ENCODE measurements around the gene CD226.
A peak's percentile ranks its signal among the peaks of the same experiment; 100 is the strongest.

Gene CD226

DNA sequence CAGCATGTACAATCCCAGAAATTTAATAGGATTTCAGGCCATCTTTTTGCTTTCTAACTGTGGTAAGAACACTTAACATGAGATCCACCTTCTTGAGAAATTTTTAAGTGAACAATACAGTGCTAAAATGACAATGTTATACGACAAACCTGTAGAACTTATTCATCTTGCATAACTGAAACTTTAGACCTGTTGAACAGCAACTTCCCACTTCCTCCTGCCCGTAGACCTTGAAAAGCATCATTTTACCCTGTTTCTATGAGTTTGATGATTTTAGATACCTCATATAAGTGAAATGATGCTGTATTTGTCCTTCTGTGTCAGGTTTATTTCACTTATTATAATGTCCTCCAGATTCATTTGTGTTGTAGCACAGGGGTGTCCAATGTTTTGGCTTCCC is 128.2 kb downstream of the CD226 start:
- Histone ChIP-seq H2BK12ac (ENCODE audit: low read length in 2 of 2) (no peak overlapping the region), H2AK5ac (ENCODE audit: low read length, severe bottlenecking) (no peak overlapping the region), H3K79me1 (replicated peaks; ENCODE audit: low read length, poor library complexity, severe bottlenecking) (no peaks in the 10 kb centered on the region), H3K9me3 (ENCODE audit: control insufficient read depth, low read length) (no peaks in the 10 kb centered on the region), H2BK120ac (ENCODE audit: low read depth, low read length) (no peak overlapping the region), H4K8ac (ENCODE audit: low read length) (no peak overlapping the region), H3K27ac (ENCODE audit: low read length, poor library complexity, severe bottlenecking) (no peak overlapping the region), H3K36me3 (ENCODE audit: control insufficient read depth in 1 of 2, insufficient read depth in 2 of 2, low read depth in 1 of 2, low read length in 2 of 2) (no peaks in the 10 kb centered on the region), H3K23ac (ENCODE audit: low read length in 2 of 2) (no peak overlapping the region), H2BK5ac (ENCODE audit: low read depth, low read length, poor library complexity, severe bottlenecking) (no peak overlapping the region), H4K91ac (ENCODE audit: low read length) (no peak overlapping the region), H3K4me1 (ENCODE audit: control insufficient read depth, insufficient read depth, low read depth, low read length) (no peaks in the 10 kb centered on the region), H3K9ac (ENCODE audit: low read length) (no peak overlapping the region), H3K14ac (ENCODE audit: low read length in 2 of 2) (no peak overlapping the region), H3K27me3 (ENCODE audit: control insufficient read depth in 1 of 2, insufficient read depth in 1 of 2, low read length in 2 of 2) (no peaks in the 10 kb centered on the region), H3K4ac (ENCODE audit: low read depth in 1 of 2, low read length in 2 of 2) (no peak overlapping the region), H2BK15ac (ENCODE audit: low read depth, poor library complexity, severe bottlenecking) (no peak overlapping the region), H2AFZ (ENCODE audit: low read depth, low read length) (no peak overlapping the region), H3K18ac (ENCODE audit: low read depth in 1 of 2, low read length in 2 of 2) (no peak overlapping the region), H3K4me3 (ENCODE audit: insufficient read depth in 1 of 2, low read depth in 1 of 2, low read length in 2 of 2) (no peak overlapping the region), H3K4me2 (ENCODE audit: low read length, poor library complexity, severe bottlenecking) (no peak overlapping the region)
- no peak for DNase-seq
- WGBS = 57% methylated on average over 1 of the region's 2 CpGs

DNA sequence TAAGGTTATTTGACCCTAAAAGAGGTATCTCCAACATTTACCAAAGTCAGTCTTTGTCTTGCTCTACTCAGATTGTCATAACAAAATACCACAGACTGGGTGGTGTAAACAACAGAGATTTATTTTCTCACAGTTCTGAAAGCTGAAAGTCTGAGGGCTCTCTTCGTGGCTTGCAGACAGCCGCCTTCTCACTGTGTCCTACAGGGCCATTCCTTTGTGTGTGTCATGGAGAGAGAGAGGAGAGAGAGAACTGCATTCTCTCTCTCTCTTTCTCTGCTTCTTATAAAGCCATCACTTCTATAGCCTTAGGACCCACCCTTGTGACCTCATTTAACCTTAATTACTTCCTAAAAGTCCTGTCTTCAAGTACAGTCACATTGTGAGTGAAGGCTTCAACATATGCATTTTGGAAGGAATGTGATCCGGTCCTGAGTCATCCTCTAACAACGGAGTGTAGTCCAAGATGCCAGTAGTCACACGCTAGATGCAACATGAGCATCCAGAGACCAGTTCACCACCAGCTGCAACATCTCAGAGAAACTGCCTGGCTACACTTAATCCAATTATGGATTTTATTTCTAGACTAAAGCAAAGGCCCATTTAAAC is 130.2 kb downstream of the CD226 start:
- Histone ChIP-seq H3K27me3 (ENCODE audit: control insufficient read depth in 1 of 2, insufficient read depth in 1 of 2, low read length in 2 of 2) (no peaks in the 10 kb centered on the region), H3K9ac (ENCODE audit: low read length) (no peak overlapping the region), H2BK15ac (ENCODE audit: low read depth, poor library complexity, severe bottlenecking) (no peak overlapping the region), H2BK5ac (ENCODE audit: low read depth, low read length, poor library complexity, severe bottlenecking) (no peak overlapping the region), H3K23ac (ENCODE audit: low read length in 2 of 2) (no peak overlapping the region), H4K8ac (ENCODE audit: low read length) (no peak overlapping the region), H3K14ac (ENCODE audit: low read length in 2 of 2) (no peak overlapping the region), H2BK12ac (ENCODE audit: low read length in 2 of 2) (no peak overlapping the region), H3K4me1 (ENCODE audit: control insufficient read depth, insufficient read depth, low read depth, low read length) (no peaks in the 10 kb centered on the region), H3K4me3 (ENCODE audit: insufficient read depth in 1 of 2, low read depth in 1 of 2, low read length in 2 of 2) (no peak overlapping the region), H3K18ac (ENCODE audit: low read depth in 1 of 2, low read length in 2 of 2) (no peak overlapping the region), H4K91ac (ENCODE audit: low read length) (no peak overlapping the region), H3K4ac (ENCODE audit: low read depth in 1 of 2, low read length in 2 of 2) (no peak overlapping the region), H2AK5ac (ENCODE audit: low read length, severe bottlenecking) (no peak overlapping the region), H3K79me1 (replicated peaks; ENCODE audit: low read length, poor library complexity, severe bottlenecking) (no peaks in the 10 kb centered on the region), H2BK120ac (ENCODE audit: low read depth, low read length) (no peak overlapping the region), H3K9me3 (ENCODE audit: control insufficient read depth, low read length) (no peaks in the 10 kb centered on the region), H3K27ac (ENCODE audit: low read length, poor library complexity, severe bottlenecking) (no peak overlapping the region), H3K4me2 (ENCODE audit: low read length, poor library complexity, severe bottlenecking) (no peak overlapping the region), H2AFZ (ENCODE audit: low read depth, low read length) (no peak overlapping the region), H3K36me3 (ENCODE audit: control insufficient read depth in 1 of 2, insufficient read depth in 2 of 2, low read depth in 1 of 2, low read length in 2 of 2) (no peaks in the 10 kb centered on the region)
- DNase-seq = peak; percentile 94
- 6% methylated on average over 3 of the region's 5 CpGs for WGBS

GRCh38 chr18:69814861-69815385 is 132.8 kb downstream of the CD226 start:
- Histone ChIP-seq H3K36me3 (ENCODE audit: control insufficient read depth in 1 of 2, insufficient read depth in 2 of 2, low read depth in 1 of 2, low read length in 2 of 2) (no peaks in the 10 kb centered on the region), H2BK15ac (ENCODE audit: low read depth, poor library complexity, severe bottlenecking) (no peak overlapping the region), H3K4me2 (ENCODE audit: low read length, poor library complexity, severe bottlenecking) (no peak overlapping the region), H2AK5ac (ENCODE audit: low read length, severe bottlenecking) (no peak overlapping the region), H3K27ac (ENCODE audit: low read length, poor library complexity, severe bottlenecking) (no peak overlapping the region), H3K14ac (ENCODE audit: low read length in 2 of 2) (no peak overlapping the region), H4K8ac (ENCODE audit: low read length) (no peak overlapping the region), H3K23ac (ENCODE audit: low read length in 2 of 2) (no peak overlapping the region), H2BK120ac (ENCODE audit: low read depth, low read length) (no peak overlapping the region), H2BK12ac (ENCODE audit: low read length in 2 of 2) (no peak overlapping the region), H3K4ac (ENCODE audit: low read depth in 1 of 2, low read length in 2 of 2) (no peak overlapping the region), H3K9me3 (ENCODE audit: control insufficient read depth, low read length) (peaks cover 4% of the 10 kb centered on the region), H3K27me3 (ENCODE audit: control insufficient read depth in 1 of 2, insufficient read depth in 1 of 2, low read length in 2 of 2) (no peaks in the 10 kb centered on the region), H2AFZ (ENCODE audit: low read depth, low read length) (no peak overlapping the region), H3K9ac (ENCODE audit: low read length) (no peak overlapping the region), H3K4me1 (ENCODE audit: control insufficient read depth, insufficient read depth, low read depth, low read length) (no peaks in the 10 kb centered on the region), H4K91ac (ENCODE audit: low read length) (no peak overlapping the region), H3K79me1 (replicated peaks; ENCODE audit: low read length, poor library complexity, severe bottlenecking) (no peaks in the 10 kb centered on the region), H3K4me3 (ENCODE audit: insufficient read depth in 1 of 2, low read depth in 1 of 2, low read length in 2 of 2) (no peak overlapping the region), H3K18ac (ENCODE audit: low read depth in 1 of 2, low read length in 2 of 2) (no peak overlapping the region), H2BK5ac (ENCODE audit: low read depth, low read length, poor library complexity, severe bottlenecking) (no peak overlapping the region)
- DNase-seq = no peak
- 88% methylated on average over 3 of the region's 4 CpGs for WGBS

- H2BK120ac ChIP-seq (ENCODE audit: low read depth, low read length) = no peak overlapping the region
- no peak overlapping the region for H3K18ac ChIP-seq (ENCODE audit: low read depth in 1 of 2, low read length in 2 of 2)
- H3K36me3 ChIP-seq (ENCODE audit: control insufficient read depth in 1 of 2, insufficient read depth in 2 of 2, low read depth in 1 of 2, low read length in 2 of 2) = no peaks in the 10 kb centered on the region
- H2AK5ac ChIP-seq (ENCODE audit: low read length, severe bottlenecking) = no peak overlapping the region
- no peak overlapping the region for H4K8ac ChIP-seq (ENCODE audit: low read length)
- no peak overlapping the region for H2AFZ ChIP-seq (ENCODE audit: low read depth, low read length)
- no peak overlapping the region for H3K4ac ChIP-seq (ENCODE audit: low read depth in 1 of 2, low read length in 2 of 2)
- DNase-seq = no peak
- H3K4me2 ChIP-seq (ENCODE audit: low read length, poor library complexity, severe bottlenecking) = no peak overlapping the region
- no peak overlapping the region for H4K91ac ChIP-seq (ENCODE audit: low read length)
- no peaks in the 10 kb centered on the region for H3K27me3 ChIP-seq (ENCODE audit: control insufficient read depth in 1 of 2, insufficient read depth in 1 of 2, low read length in 2 of 2)
- WGBS = no CpG with 5 or more reads among the region's 1 CpG
- no peak overlapping the region for H2BK12ac ChIP-seq (ENCODE audit: low read length in 2 of 2)
- H2BK15ac ChIP-seq (ENCODE audit: low read depth, poor library complexity, severe bottlenecking) = no peak overlapping the region
- no peak overlapping the region for H2BK5ac ChIP-seq (ENCODE audit: low read depth, low read length, poor library complexity, severe bottlenecking)
- no peaks in the 10 kb centered on the region for H3K4me1 ChIP-seq (ENCODE audit: control insufficient read depth, insufficient read depth, low read depth, low read length)
- no peak overlapping the region for H3K14ac ChIP-seq (ENCODE audit: low read length in 2 of 2)
- no peak overlapping the region for H3K27ac ChIP-seq (ENCODE audit: low read length, poor library complexity, severe bottlenecking)
- H3K9ac ChIP-seq (ENCODE audit: low read length) = no peak overlapping the region
- no peaks in the 10 kb centered on the region for H3K79me1 ChIP-seq (replicated peaks; ENCODE audit: low read length, poor library complexity, severe bottlenecking)
- H3K23ac ChIP-seq (ENCODE audit: low read length in 2 of 2) = no peak overlapping the region
- peaks cover 4% of the 10 kb centered on the region for H3K9me3 ChIP-seq (ENCODE audit: control insufficient read depth, low read length)
- no peak overlapping the region for H3K4me3 ChIP-seq (ENCODE audit: insufficient read depth in 1 of 2, low read depth in 1 of 2, low read length in 2 of 2)
Measured at GRCh38 chr18:69813559-69813958, 134.1 kb downstream of the CD226 start.
